KOPT-K1 (cell line): ENCODE results near the gene CLASP1.
"Not testable (repeated sequence)": the region's sequence is repeated elsewhere in the genome, so short reads cannot be mapped to it uniquely, and the experiment has no call there.

Experiments
- H3K27ac ChIP-seq: fragments of 200-600 bp; sonication (generic); 2 replicates; pipeline ENCODE4 v1.5.1; 2016; ENCODE audit warnings: antibody characterized with exemption, mild to moderate bottlenecking, low read depth, low read length; ENCODE audit not compliant: poor library complexity, severe bottlenecking
- H3K36me3 ChIP-seq: fragments of 200-600 bp; sonication (generic); 2 replicates; pipeline ENCODE4 v1.5.1; 2017; ENCODE audit warnings: antibody characterized with exemption, mild to moderate bottlenecking, low read length, moderate library complexity; ENCODE audit not compliant: insufficient read depth
- H3K9me3 ChIP-seq: fragments of 200-600 bp; sonication (generic); 2 replicates; pipeline ENCODE4 v1.5.1; 2017; ENCODE audit warnings: antibody characterized with exemption, low read length, mild to moderate bottlenecking; ENCODE audit not compliant: insufficient read depth, poor library complexity, severe bottlenecking

Gene CLASP1

GRCh38 chr2:121613152-121613551 lies 36.1 kb downstream of the CLASP1 start:
- Histone ChIP-seq H3K9me3 (peaks cover 8% of the 10 kb centered on the region), H3K27ac (no peak overlapping the region), H3K36me3 (peaks cover 15% of the 10 kb centered on the region)

GRCh38 chr2:121611730-121612705 lies 37.2 kb downstream of the CLASP1 start:
- H3K36me3 ChIP-seq, result peaks cover 15% of the 10 kb centered on the region
- H3K9me3 ChIP-seq, result peaks cover 8% of the 10 kb centered on the region
- no peak overlapping the region for H3K27ac ChIP-seq

GRCh38 chr2:121611048-121611649 lies 38.1 kb downstream of the CLASP1 start:
- H3K36me3 ChIP-seq, result peaks cover 15% of the 10 kb centered on the region
- not testable (repeated sequence) for H3K9me3 ChIP-seq, H3K27ac ChIP-seq

GRCh38 chr2:121610487-121610874 lies 38.8 kb downstream of the CLASP1 start:
- H3K9me3 ChIP-seq, H3K27ac ChIP-seq: not testable (repeated sequence)
- peaks cover 22% of the 10 kb centered on the region for H3K36me3 ChIP-seq

- Histone ChIP-seq H3K27ac (no peak overlapping the region), H3K36me3 (peaks cover 26% of the 10 kb centered on the region), H3K9me3 (peaks cover 8% of the 10 kb centered on the region)
Measured at GRCh38 chr2:121608967-121609366, 40.3 kb downstream of the CLASP1 start.

GRCh38 chr2:121608367-121608766 lies 40.9 kb downstream of the CLASP1 start:
- Histone ChIP-seq H3K36me3 (peaks cover 28% of the 10 kb centered on the region), H3K27ac (no peak overlapping the region), H3K9me3 (peaks cover 8% of the 10 kb centered on the region)

- Histone ChIP-seq H3K27ac (no peak overlapping the region), H3K9me3 (no peaks in the 10 kb centered on the region), H3K36me3 (peaks cover 29% of the 10 kb centered on the region)
Measured at GRCh38 chr2:121605820-121606733, 43.2 kb downstream of the CLASP1 start.

GRCh38 chr2:121603185-121603584 lies 46.1 kb downstream of the CLASP1 start:
- Histone ChIP-seq H3K36me3 (peaks cover 36% of the 10 kb centered on the region), H3K27ac (no peak overlapping the region), H3K9me3 (no peaks in the 10 kb centered on the region)

- Histone ChIP-seq H3K36me3 (peaks cover 36% of the 10 kb centered on the region), H3K27ac (no peak overlapping the region), H3K9me3 (no peaks in the 10 kb centered on the region)
Measured at GRCh38 chr2:121599963-121600651, 49.2 kb downstream of the CLASP1 start.

- H3K27ac ChIP-seq, result no peak overlapping the region
Measured at GRCh38 chr2:121598087-121598486, 51.2 kb downstream of the CLASP1 start.

GRCh38 chr2:121596221-121597080 lies 52.8 kb downstream of the CLASP1 start:
- Histone ChIP-seq H3K36me3 (peaks cover 18% of the 10 kb centered on the region), H3K9me3 (no peaks in the 10 kb centered on the region), H3K27ac (peak overlapping the region; percentile 35)

More at GRCh38 chr2:121598087-121598486, 51.2 kb downstream of the CLASP1 start:
- Histone ChIP-seq H3K36me3 (peaks cover 18% of the 10 kb centered on the region), H3K9me3 (no peaks in the 10 kb centered on the region)

- Histone ChIP-seq H3K36me3 (peaks cover 14% of the 10 kb centered on the region), H3K9me3 (no peaks in the 10 kb centered on the region), H3K27ac (no peak overlapping the region)
Measured at GRCh38 chr2:121595012-121595891, 54.0 kb downstream of the CLASP1 start.

- H3K9me3 ChIP-seq, result no peaks in the 10 kb centered on the region
- H3K27ac ChIP-seq, result no peak overlapping the region
- peaks cover 18% of the 10 kb centered on the region; the same call in 1 of the 2 replicates for H3K36me3 ChIP-seq
Measured at GRCh38 chr2:121591199-121591598, 58.1 kb downstream of the CLASP1 start.
